NCI-H748 treated with DMSO at 0.1 percent for 48 hours (cell line): ENCODE measurements around the gene ATP2B2.

Source experiments
- DNase-seq: peaks from one replicate; lab custom pipeline; 2025; lab: John Stamatoyannopoulos, UW

The ATP2B2 gene

DNA sequence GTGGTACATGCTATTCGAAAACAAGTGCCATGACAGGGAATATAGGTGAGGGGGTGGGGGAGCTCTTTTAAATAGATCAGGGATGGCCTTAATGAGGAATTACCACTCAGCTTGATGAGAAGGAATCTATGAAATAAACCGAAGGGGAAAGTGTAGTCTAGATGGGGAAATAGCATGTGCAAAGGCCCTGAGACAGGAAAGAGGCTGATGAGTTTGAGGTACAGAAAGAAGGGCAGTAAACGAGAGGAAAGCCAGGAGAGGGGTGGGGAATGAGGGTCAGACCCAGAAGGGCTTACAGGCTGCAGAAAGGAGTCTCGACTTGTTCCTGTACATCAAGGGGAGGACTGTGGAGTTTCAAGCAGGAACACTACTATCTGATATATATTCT, 12.2 kb downstream of the ATP2B2 start:
- DNase-seq, result no peak

DNA sequence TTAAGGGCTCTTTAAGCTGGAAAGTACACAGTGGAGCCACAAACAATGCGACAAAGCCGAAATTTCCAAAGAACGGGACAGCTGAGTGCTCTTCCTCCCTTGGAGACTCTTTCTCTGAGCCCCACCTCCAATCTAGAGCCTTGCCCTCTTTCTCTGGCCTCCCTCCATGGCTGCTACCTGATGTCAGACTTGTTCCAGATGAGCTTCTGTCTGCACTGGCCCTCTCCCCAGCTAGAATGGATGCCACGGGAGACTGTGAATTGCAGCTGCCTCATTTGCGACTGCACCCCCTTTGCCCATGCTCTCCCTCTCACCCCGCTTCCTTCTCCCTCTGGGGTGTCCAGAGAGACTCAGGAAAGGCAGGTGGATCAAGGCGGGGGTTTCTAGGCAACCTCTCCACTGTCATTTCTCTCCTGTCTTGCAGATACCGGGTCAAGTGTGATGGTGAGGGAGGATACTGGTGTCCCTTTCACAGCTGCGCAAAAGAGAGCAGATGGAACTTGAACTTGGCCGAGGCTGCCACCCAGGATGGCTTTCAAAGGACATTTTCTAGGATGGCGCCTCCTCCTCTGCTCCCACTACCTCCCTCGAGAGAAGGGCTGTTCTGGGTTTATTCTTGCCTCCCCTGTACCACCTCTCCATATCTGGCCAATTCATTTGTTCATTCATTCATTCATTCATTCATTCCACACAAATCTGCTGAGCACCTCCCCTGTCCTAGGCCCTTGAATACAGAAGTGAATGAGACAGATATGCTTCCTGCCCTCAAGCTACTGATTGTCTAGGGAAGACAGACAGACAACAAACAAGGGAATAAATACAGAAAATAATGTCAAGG, 12.8 kb downstream of the ATP2B2 start:
- no peak for DNase-seq

DNA sequence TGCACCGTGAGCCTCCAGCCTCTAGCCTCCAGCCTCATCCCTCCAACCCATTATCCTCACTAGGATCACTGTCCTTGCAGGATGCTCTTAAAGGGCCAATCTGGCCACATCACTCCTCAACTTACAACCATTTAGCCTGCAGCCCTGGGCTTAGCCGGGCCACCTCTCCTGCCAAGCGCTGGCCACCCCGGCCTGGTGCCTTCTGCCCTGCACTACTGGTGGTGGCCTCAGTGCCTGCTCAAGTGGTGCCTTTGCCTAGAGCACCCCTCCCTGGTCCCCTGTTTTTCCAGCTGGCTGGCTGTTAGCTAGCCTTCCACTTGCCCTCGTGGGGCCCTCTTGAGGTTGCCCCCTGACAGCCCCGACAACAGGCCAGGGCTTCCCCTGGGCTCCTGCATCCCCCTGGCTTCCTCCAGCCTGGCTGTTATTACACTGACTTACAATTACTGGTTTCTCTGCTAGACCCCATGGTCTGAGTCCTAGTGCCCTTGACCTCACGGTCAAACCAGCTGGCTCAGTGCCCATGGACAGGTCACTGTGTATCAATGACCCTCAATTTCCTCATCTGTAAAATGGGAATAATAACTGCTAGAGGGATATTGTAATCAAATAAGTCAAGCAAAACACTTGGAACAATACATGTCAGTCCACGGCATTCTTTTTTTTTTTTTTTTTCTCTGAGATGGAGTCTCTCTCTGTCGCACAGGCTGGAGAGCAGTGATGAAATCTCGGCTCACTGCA, 15.5 kb downstream of the ATP2B2 start:
- no peak for DNase-seq

DNA sequence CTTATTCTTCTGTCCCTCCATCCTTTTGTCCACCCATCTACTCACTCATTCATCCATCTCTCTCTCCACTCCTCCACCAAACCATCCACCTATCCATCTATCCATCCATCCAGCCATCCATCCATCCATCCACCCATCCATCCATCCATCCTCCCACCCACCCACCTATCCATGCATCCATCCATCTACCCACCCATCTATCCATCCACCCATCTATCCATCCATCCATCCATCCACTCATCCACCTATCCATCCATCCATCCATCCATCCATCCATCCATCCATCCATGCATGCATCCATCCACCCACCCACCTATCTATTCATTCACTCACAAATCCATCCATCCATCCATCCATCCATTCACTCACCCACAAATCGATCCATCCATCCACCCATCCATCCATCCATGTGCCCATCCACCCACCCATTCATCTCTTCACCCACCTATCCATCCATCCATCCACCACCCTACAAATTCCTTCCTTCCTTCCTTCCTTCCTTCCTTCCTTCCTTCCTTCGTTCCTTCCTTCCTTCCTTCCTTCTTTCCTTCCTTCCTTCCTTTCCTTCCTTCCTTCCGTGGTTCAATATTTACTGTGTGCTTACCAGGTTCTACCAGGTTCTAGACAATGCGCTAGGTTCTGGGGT, 17.3 kb downstream of the ATP2B2 start:
- no peak for DNase-seq

DNA sequence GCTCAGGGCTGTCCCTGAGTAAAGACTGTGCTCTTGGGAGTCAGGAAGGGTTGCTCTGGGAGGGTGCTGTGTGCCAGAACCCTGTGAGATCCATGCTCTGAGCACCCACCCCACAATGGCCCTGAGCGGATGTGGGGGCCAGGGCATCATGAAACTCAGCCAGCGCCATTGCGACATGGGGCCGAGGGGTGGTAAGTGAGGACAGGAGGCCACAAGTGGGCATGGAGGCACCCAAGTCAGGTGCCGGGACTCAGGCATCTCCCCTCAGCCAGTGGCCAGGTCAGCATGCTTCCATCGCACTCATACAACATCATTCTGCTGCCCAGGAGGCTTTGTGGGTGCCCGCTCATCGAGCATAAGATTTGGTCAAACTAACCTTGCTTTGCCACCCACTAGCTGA, 19.6 kb downstream of the ATP2B2 start:
- no peak for DNase-seq

DNA sequence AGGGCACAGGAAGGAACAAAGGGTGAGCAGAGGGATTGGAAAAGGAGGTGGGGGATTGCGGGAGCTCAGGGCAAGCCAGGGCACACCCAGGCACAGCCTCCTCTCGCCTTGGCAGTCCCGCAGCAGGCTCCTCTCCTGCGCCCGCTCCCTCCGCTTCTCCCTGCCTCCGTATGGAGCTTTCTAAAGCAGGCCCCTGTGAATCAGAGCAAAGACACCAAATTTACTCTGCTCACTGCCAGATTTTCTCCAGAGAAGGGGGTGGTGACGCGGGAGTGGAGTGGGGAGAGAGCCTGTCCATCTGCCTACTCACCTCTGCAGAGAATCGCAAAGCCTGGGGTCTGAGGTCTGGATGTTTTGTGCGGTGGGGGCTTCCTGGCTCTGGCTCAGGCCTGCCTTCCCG, 20.0 kb downstream of the ATP2B2 start:
- DNase-seq, result no peak

DNA sequence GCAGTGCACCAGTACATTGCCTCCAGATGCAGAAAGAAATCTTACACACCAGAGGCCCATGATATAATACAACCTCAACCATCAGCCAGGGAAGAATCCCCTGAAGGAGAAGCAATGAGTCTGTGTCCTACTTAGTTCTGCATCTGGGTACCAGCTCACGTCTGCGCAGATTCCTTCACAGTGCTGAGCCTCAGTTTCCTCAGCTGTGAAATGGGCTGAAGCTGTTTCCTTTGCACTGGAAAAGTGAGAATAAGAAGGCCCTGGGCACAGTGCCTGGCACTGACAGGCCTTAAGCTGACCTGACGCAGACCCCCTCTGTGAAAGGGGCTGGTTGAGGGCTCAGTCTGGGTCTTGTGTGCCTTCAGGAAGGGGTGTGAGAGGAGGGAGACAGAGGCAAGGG, 20.7 kb downstream of the ATP2B2 start:
- DNase-seq, result no peak

DNA sequence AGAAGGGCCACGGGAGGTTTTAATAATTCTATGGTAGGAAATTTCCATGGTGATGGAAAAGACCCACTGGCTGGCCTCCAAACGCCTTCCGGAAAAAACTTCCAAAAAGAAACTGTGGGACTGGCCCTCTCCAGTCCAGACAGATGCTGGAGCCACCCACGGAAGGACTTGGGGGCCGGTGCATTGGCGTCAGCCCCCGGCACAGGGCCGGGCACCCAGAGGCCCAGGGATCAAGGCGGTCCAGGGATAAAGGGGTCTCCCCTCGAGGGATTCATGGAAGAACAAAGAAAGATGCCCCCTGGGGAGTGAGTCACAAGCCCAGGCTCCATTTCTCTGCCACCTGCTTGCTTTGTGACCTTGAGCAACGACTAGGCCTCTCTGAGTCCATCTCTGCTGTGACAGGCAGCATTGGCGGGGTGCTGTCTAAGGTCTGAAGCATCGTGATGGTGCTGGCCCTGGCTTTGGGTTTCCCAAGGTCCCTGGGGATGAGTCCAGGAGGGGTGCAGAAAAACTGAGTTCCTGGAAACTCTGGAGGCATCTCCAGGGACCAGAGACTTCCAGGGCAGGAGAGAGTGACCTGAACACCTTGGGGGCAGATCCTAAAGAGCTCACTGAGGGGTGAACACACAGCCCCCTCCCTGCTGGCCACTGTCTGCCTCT, 21.6 kb downstream of the ATP2B2 start:
- DNase-seq, result no peak

DNA sequence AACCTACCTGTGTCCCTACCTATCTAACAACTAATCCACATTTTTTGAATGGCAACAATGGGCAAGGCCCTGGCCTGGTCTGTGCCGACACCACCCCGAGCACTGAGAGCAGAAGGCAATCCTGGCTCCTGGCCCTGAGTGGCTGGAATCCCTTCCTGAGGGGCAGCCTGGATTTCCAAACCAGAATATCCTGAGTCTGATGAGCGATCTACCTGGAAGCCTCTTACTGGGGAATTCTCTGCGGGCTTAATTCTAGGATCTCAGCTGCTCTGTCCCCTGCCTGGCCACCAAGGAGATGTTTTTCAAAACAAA, 22.1 kb downstream of the ATP2B2 start:
- DNase-seq, result no peak

DNA sequence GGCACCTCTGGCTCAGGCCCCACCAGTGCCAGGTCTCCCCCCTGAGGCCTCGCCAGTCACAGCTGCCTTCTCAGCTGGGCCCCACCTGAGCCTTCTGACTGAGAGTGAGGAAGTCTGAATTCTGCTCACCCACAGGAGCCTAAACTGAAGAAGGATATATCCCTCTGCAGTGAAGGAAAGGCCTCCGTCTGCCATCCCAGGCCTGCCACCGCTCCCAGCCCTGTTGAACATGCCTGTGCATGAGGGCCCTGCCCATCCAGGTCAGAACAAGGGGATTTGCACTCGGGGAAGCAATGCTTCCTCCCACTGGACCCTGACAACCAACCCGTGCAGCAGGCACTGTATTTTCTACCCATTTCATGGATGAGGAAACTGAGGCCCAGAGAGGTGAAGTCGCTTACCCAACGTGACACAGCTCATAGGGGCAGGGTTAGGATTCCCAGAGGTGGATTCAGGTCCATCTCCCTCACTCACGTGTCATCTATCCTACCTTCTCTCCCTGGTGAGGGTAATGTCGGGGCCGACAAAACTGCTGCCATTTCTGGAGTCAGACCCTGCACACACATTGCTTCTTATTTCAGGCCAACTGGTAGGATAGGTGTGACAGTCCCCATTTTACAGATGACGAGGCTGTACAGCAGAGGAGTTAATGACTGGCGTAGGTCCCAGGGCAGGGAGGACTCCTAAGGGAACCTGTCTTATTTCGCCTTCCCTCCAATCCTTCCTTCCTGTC, 22.6 kb downstream of the ATP2B2 start:
- DNase-seq, result no peak

DNA sequence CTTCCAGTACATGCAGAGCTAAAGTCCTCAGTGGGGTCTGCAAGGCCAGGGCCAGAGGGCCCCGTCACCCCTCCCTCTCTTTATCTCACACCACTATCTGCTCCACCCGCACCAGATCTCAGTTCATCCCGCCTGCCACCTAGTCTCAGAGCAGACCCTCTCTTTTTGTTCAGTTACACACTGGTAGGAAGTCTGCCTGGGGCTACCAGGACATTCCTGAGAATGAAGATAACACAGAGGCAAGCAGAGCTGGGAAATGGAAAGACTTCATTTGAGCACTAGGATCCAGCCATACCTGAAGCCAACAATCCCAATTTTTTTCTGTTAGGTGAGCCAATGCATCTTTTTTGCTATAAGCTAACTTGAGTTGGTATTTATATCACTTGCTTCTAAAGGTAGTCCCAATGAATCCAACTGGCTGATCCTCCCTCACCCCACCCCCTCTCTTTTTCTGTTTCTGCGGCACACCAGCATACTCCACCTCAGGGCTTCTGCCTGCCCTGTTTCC, 24.5 kb downstream of the ATP2B2 start:
- DNase-seq, result no peak

DNA sequence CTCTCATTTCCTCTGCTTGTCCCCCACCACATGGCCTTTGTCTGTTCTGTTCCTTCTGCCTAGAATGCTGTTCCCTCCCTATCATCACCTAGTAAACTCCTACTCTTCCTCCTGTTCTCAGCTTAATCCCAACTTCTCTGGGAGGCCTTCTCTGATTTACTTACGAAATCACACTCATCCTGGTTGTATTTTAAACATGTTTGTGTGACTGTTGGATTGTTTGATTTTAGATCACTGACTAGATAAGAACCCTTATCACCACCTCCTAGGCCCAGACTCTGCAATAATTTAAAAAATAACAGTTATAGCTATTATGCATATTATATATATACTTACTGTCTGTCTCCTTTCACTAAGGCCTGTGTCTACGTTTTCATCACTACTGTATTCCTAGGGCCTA, 26.1 kb downstream of the ATP2B2 start:
- no peak for DNase-seq

DNA sequence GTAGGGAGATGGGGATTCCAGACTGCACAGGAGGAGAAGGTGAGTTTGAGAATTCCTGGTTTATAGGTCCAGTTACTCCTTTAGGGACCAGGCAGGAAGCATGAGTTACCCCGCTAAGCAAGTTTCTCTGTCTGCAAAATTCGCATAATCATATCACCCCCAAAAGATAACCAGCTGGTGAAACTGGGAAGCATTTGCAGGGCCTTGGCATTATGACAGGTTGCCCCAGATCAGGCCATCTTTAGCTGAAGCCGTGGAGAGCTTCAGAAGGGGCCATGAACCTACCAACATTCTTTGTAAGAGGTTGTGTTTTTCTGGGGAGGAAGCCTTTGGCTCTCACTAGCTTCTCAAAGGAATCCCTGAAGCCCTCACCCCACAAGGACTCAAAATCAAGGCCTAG, 29.4 kb downstream of the ATP2B2 start:
- DNase-seq, result no peak

DNA sequence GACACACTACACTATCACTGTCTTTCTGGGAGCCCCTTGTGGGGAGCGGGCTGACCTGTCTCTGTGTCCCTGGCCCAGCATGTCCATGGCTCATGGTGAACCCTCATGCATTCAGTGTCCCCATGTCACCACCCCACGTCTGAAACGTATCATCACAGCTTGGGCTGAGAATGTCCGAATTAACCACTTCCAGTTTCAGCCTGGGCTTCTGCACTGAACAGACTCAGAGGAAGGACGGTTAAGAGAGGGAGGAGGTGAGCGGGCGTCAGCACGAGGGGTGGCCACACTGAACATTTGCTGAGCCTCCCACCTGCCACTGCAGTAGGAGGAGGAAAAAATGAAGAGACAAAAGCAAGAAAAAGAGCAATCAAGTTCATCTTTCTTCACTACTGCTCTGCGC, 30.5 kb downstream of the ATP2B2 start:
- no peak for DNase-seq

DNA sequence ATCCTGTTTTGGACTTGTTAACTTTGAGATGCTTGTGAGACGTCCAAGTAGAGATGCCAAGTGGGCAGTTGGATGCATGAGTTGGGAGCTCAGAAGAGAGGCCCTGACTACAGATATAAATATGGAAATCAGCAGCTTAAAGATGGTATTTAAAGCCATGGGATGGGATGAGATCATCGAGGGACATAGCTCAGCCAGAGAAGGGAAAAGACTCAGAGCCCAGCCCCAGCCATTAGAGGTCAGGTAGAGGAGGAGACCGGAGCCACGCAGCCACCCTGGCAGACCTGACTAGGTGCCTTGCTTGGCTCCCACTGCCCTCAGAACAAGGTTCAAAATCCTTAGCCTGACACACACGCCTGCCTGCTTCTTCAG, 31.1 kb downstream of the ATP2B2 start:
- DNase-seq, result no peak

DNA sequence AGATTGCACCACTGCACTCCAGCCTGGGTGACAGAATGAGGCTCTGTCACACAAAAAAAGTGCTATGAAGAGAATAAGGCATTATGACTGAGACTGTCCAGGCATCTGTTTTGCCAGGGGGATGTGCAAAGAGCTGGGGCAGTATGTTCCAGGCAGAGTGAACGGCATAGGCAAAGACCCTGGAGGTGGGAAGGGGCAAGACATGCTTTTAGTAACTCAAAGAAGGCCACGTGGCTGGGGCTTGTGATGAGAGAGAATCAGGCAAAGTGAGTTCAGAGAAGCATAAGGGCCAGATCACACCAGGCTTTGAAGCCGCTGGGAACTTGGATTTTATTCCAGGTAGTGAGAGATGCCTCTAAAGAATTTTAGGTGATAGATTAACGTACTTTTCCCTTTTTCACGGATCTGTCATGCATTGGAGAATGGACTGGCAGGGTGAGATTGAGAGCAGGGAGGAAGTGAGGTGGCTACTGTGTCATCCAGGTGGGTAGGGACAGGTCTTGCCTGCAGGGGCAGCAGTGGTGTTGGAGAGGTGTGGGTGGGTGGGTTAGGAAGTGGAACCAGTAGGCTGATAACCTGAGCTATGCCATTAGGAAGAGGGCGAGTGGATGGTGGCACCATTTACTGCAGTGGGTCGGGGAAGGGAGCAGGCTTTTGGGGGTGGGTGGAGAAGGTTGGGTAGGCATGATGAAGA, 31.7 kb downstream of the ATP2B2 start:
- DNase-seq, result no peak

DNA sequence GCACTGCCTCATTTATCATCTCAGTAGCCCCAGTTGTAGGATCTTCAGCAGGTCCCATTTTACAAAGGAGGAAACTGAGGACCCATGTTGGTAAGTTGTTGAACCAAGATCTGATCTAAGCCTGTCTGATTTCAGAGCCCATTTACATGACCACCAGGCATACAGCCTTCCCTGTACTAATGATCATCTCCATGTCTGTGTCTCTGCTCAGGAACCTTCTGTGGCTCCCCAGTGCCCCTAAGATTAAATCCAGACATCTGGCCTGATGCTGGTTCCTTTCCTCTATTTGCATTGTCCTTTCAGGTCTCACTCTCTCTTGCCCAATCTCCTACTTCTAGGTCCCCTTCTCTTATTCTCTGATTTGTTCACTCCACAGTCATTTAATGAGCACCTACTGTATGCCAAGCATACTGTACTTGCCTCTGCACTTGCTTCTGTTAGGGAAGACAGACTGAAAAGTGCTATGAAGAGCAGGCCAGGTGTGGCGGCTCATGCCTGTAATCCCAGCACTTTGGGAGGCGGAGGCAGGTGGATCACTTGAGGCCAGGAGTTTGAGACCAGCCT, 32.4 kb downstream of the ATP2B2 start:
- no peak for DNase-seq

DNA sequence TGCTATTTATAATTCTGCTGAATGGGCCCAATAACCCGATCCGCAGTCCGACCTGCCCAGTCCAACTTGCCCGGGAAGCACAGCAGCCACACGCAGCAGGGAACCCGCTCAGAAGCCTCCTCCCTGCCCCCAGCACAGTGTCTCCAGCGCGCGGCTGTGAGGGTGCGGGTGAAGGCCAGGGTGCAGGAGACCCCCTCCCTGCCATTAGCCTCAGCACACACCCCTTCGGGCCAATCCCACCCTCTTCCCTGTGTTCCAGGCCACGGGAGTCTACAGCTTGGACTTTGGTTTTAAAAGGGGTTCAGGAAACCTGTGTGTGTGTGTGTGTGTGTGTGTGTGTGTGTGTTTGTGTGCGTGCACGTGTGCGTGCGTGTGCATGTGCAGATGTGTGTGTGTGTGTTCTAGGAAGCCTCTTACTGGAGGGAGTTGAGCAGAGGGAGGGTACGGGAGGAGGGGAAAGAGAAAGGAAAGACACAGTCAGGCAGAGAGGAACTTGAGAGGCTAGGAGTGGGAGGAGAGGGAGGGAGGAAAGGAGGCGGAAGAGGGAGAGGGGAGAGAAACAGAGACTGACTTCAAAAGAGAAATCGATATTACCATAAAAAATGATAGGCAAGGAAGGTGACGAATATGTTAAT, 34.2 kb downstream of the ATP2B2 start:
- DNase-seq, result no peak

DNA sequence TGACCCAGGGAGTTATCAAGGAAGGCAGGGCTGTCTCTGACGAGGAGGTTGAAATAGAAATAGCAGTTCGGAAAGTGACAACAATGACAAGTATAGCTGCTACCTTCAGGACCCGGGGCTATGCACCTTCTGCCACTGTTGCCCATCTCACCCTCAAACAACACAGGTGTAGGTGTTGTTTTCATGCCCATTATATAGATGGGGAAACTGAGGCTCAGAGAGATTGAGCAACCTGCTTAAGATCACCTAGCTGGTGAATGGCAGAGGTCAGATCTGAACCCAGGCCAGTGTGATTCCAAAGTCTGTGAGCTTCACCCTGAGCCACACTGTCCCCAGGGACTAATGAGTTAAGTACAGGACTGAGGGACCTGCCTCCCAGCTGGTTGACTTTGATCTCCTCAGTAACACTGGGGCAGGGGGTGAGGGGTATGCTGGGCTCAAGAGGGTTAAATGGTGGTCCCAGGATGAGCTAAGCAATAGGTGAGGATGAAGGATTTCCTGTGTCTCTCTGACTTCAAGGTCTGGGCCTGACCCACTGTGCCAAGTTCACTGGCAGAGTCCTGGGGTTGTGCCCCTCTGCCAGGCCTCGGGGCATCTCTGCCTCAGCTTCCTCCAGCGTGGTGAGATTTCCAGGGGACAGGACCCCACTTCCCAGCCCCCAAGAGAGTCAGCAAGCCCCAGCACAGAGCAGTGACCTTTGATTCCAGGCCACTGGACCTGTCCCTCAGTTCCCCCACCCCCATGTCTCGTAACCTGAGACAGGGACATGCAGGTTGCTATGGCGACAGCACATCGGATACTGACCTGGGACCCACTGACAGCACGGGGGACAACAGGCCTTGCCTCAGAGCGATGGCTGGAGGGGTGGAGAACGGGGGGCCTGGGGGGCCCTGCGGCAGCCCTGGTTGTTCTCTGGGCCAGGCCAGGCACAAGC, 35.0 kb downstream of the ATP2B2 start:
- no peak for DNase-seq
